PC-9 (cell line): ENCODE results near the gene MINDY4. TPM values are rescaled to one million over a fixed set of nuclear protein-coding genes. Genes with fewer than 3 reads are reported as not detected.

ENCODE experiments used
- BruUV-seq: library from RNA; stranded (reverse); fragments of 400-500 nt; replicated peaks from 2 replicates; lab custom pipeline; 2021; lab: Mats Ljungman, UMichigan
- CTCF ChIA-PET: fragments of 300-600 bp; sonication (Branson Sonifier 250); formaldehyde crosslinking; loops from one replicate; lab custom pipeline; 2022; ENCODE audit warnings: antibody characterized with exemption; lab: Charles Lee
- POLR2A ChIA-PET: fragments of 300-600 bp; sonication (Branson Sonifier 250); formaldehyde crosslinking; loops from one replicate; lab custom pipeline; 2022; ENCODE audit warnings: antibody characterized with exemption; ENCODE audit not compliant: unreplicated experiment; lab: Charles Lee
- DNase-seq, 2 experiments: peaks; one replicate each; pipeline versions ENCODE4 v3.0.0 to v3.0.0-alpha.2; 2015 to 2022; ENCODE audit warnings: mixed read lengths in 1 of 2
- H2AFZ ChIP-seq: fragments of 200-600 bp; sonication (generic); 2 replicates; pipeline ENCODE4 v1.8.1; 2017; ENCODE audit warnings: antibody characterized with exemption
- H3F3A ChIP-seq: fragments of 200-600 bp; sonication (generic); 2 replicates; pipeline ENCODE4 v1.8.1; 2017; ENCODE audit warnings: antibody characterized with exemption, mild to moderate bottlenecking, low read depth; ENCODE audit not compliant: insufficient read depth
- H3K27ac ChIP-seq: fragments of 200-600 bp; sonication (generic); 2 replicates; pipeline ENCODE4 v1.6.1; 2016; ENCODE audit warnings: mixed run types
- H3K27me3 ChIP-seq: fragments of 200-600 bp; sonication (generic); 2 replicates; pipeline ENCODE4 v1.6.1; 2016; ENCODE audit warnings: low read depth, mixed run types; ENCODE audit not compliant: insufficient read depth
- H3K36me3 ChIP-seq: fragments of 200-600 bp; sonication (generic); 2 replicates; pipeline ENCODE4 v1.6.1; 2016; ENCODE audit warnings: low read depth, mixed run types
- H3K4me1 ChIP-seq: fragments of 200-600 bp; sonication (generic); replicated peaks from 2 replicates; pipeline ENCODE4 v1.6.1; 2016; ENCODE audit warnings: mixed run types; ENCODE audit not compliant: insufficient read depth
- H3K4me2 ChIP-seq: fragments of 200-600 bp; sonication (generic); 2 replicates; pipeline ENCODE4 v1.6.1; 2017; ENCODE audit warnings: mixed run types
- H3K4me3 ChIP-seq: fragments of 200-600 bp; sonication (generic); 2 replicates; pipeline ENCODE4 v1.6.1; 2016; ENCODE audit warnings: mixed run types
- H3K79me2 ChIP-seq: fragments of 200-600 bp; sonication (generic); 2 replicates; pipeline ENCODE4 v1.6.1; 2017; ENCODE audit warnings: low read depth, mixed run types
- H3K9me2 ChIP-seq: fragments of 200-600 bp; sonication (generic); 2 replicates; pipeline ENCODE4 v1.8.1; 2017; ENCODE audit warnings: mild to moderate bottlenecking; ENCODE audit not compliant: insufficient read depth
- H3K9me3 ChIP-seq: fragments of 200-600 bp; sonication (generic); 2 replicates; pipeline ENCODE4 v1.8.1; 2016; ENCODE audit warnings: low read depth; ENCODE audit not compliant: insufficient read depth
- H4K20me1 ChIP-seq: fragments of 200-600 bp; sonication (generic); 2 replicates; pipeline ENCODE4 v1.8.1; 2017; ENCODE audit not compliant: insufficient read depth
- EZH2 ChIP-seq: fragments of 200-600 bp; sonication (generic); IDR thresholded peaks from 2 replicates; pipeline ENCODE4 v1.8.0; 2017; ENCODE audit warnings: antibody characterized with exemption, low read depth
- intact Hi-C: fragments of 100-400 bp; cut with micrococcal nuclease; formaldehyde crosslinking; loops from one replicate; pipeline ENCODE4 v1.10.0; 2022; ENCODE audit not compliant: unreplicated experiment
- total RNA-seq: library from RNA; stranded (reverse); gene quantifications from 2 replicates; pipeline ENCODE4 v1.2.3, GENCODE V29; 2021
- TF ChIP-seq, protein P1 (sequence below): fragments of 200-600 bp; sonication (generic); conservative IDR thresholded peaks from 2 replicates; pipeline ENCODE4 v1.6.1; 2017; ENCODE audit warnings: mixed run types, antibody characterized with exemption, mild to moderate bottlenecking, moderate library complexity

MINDY4 gene
- total RNA-seq, 1 experiment from 2014 or later, result 14.8 TPM

DNA sequence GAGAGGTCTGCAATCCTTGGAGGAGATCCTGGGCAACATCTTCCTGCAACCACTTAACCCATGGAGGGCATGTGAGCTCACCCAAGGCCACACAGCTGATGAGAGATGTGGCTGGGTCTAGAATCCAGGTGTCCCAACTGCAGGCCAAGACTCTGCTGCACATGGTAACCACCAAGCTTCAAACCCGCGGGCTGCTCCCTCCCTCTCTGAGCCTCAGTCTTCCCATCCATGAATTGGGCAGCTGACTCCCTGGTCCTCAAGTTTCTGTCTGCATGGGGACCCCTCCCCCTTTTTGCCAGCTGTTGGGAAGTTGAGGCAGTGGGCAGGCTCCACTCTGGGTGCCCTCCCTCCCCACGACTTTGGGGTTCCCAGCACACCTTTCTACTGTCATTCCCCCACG lies 40.2 kb upstream of the MINDY4 start:
- CTCF ChIA-PET, result no interaction called here
- H3K4me1 ChIP-seq, result no peaks in the 10 kb centered on the region
- no peaks in the 10 kb centered on the region for H3K79me2 ChIP-seq
- no peak overlapping the region for H2AFZ ChIP-seq
- H3K27ac ChIP-seq, result no peak overlapping the region
- DNase-seq, result no peak
- no peak overlapping the region for H3K4me2 ChIP-seq
- H4K20me1 ChIP-seq, result no peaks in the 10 kb centered on the region
- POLR2A ChIA-PET, result no interaction called here
- H3K9me2 ChIP-seq, result no peaks in the 10 kb centered on the region
- no peaks in the 10 kb centered on the region for H3F3A ChIP-seq
- TF ChIP-seq, protein P1, sequence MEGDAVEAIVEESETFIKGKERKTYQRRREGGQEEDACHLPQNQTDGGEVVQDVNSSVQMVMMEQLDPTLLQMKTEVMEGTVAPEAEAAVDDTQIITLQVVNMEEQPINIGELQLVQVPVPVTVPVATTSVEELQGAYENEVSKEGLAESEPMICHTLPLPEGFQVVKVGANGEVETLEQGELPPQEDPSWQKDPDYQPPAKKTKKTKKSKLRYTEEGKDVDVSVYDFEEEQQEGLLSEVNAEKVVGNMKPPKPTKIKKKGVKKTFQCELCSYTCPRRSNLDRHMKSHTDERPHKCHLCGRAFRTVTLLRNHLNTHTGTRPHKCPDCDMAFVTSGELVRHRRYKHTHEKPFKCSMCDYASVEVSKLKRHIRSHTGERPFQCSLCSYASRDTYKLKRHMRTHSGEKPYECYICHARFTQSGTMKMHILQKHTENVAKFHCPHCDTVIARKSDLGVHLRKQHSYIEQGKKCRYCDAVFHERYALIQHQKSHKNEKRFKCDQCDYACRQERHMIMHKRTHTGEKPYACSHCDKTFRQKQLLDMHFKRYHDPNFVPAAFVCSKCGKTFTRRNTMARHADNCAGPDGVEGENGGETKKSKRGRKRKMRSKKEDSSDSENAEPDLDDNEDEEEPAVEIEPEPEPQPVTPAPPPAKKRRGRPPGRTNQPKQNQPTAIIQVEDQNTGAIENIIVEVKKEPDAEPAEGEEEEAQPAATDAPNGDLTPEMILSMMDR, result no peak
- no peak for TF ChIP-seq EZH2
- no TSS peak for BruUV-seq
- H3K4me3 ChIP-seq, result no peak overlapping the region
- H3K27me3 ChIP-seq, result peaks cover 89% of the 10 kb centered on the region
- H3K9me3 ChIP-seq, result no peaks in the 10 kb centered on the region
- intact Hi-C loops, result no loop called here
- H3K36me3 ChIP-seq, result no peaks in the 10 kb centered on the region

DNA sequence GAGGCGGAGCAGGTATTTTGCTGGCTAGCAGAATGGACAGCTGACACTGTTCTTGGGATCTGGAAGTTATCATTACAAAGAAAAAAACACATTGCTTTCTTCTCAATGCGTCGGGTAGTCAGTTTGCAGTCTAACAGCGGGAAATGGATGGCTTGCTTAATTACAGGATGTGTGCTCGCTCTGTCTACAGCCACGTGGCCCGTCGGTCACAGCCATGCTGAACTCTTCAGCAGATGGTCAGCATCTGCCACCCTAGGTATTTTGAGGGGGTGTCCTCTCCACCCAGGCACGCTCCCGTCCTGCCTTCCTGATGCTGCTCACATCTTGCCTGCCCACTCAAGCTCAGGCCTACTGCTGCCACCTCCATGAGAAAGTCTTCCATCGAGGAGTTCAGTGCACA lies 39.6 kb upstream of the MINDY4 start:
- H4K20me1 ChIP-seq, result no peaks in the 10 kb centered on the region
- TF ChIP-seq, protein P1, result no peak
- TF ChIP-seq EZH2, result no peak

DNA sequence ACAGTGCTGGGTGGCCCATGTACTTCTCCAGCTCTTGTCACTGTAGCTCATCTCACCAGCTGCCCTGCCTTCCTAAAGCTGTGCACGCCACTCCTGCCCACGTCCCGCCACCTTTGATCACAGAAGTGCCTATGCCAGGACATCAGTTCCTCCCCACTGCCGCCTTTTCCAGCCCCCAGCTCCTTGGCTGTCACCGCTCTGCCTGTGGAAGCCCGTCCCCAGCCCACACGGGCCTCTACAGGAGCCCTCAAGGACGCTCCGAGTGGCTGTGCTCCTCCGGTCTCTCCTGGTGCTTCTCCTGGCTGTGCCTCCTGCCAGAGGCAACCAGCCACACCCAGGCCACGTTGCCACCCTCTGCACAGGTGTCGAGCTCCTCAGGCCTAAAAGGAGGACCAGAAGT lies 38.6 kb upstream of the MINDY4 start:
- Histone ChIP-seq H3F3A (no peaks in the 10 kb centered on the region), H3K36me3 (no peaks in the 10 kb centered on the region), H4K20me1 (no peaks in the 10 kb centered on the region), H3K4me3 (no peak overlapping the region), H3K27me3 (peaks cover 94% of the 10 kb centered on the region), H3K9me2 (no peaks in the 10 kb centered on the region), H3K79me2 (no peaks in the 10 kb centered on the region), H3K27ac (no peak overlapping the region), H2AFZ (no peak overlapping the region), H3K4me2 (no peak overlapping the region), H3K9me3 (no peaks in the 10 kb centered on the region), H3K4me1 (no peaks in the 10 kb centered on the region)
- intact Hi-C loops, result no loop called here
- TF ChIP-seq, protein P1, result no peak
- no peak for TF ChIP-seq EZH2
- no TSS peak for BruUV-seq
- no peak for DNase-seq
- CTCF ChIA-PET, result interaction anchor here (0.7 kb wide), 1 partner anchor 114 kb away, joined by 13 read pairs; no protein-coding TSS in a partner anchor
- POLR2A ChIA-PET, result no interaction called here

More for the DNA sequence above, 39.6 kb upstream of the MINDY4 start:
- Histone ChIP-seq H3K27ac (no peak overlapping the region), H3K4me3 (no peak overlapping the region), H2AFZ (no peak overlapping the region), H3K79me2 (no peaks in the 10 kb centered on the region), H3K4me2 (no peak overlapping the region), H3K9me2 (no peaks in the 10 kb centered on the region), H3K36me3 (no peaks in the 10 kb centered on the region), H3F3A (no peaks in the 10 kb centered on the region), H3K4me1 (no peaks in the 10 kb centered on the region), H3K27me3 (peaks cover 92% of the 10 kb centered on the region), H3K9me3 (no peaks in the 10 kb centered on the region)
- no TSS peak for BruUV-seq
- intact Hi-C loops, result no loop called here
- ChIA-PET POLR2A (no interaction called here), CTCF (no interaction called here)
- DNase-seq, result no peak
